Measurements from ENCODE around the gene ZNF469. TPM values are rescaled to one million over a fixed set of nuclear protein-coding genes. Genes with fewer than 3 reads are reported as not detected.

Gene ZNF469
- total and polyA plus RNA-seq, 9 of the 15 experiments (the other 6 are each of a cell fraction or from before 2014, with no cell fraction given): 0.01 to 0.04 TPM; not detected in 7

DNA sequence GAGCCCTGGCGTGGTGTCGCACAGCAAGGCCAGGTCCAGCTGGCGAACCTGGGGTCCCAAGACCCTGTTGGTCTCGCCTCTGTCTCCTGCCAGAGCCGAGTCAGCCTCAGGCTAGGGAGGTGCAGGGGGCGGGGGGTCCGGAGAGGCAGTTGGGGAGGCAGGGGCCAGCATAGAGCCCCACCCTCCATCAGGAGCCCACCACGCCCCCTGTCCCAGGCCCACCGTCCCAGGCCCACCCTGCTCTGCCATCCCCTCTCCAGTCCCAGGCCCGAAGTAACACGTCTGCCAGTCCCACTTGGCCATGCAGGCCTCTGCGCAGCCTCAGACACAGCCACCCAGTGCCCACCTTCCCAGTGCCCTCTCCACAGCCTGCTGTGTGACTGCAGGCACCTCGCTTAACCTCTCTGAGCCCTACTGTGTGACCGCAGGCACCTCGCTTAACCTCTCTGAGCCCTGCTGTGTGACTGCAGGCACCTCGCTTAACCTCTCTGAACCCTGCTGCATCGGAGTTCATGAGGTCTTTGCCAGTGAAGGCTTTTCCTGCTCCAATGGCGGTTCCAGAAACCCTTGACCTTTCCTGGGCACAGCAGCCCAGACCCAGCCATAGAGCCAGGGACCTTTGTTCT, 29.3 kb downstream of the ZNF469 start (continued):
- TF ChIP-seq HES1 (IDR thresholded peaks at IDR 0.05; ENCODE audit: low read depth): no peak
- TF ChIP-seq EGR1 (conservative IDR thresholded peaks at IDR 0.05): no peak
- no peak for TF ChIP-seq ZFP30 (CRISPR knock-in tag; IDR thresholded peaks at IDR 0.05; ENCODE audit: borderline replicate concordance)
- no peak for TF ChIP-seq ZNF224 (CRISPR knock-in tag; IDR thresholded peaks at IDR 0.05)
- no peak for TF ChIP-seq XRCC4 (IDR thresholded peaks at IDR 0.05; ENCODE audit: extremely low read depth, insufficient read depth, insufficient read length)
- TF ChIP-seq MAFG (tag; conservative IDR thresholded peaks at IDR 0.05): no peak
- no peak for TF ChIP-seq ZNF408 (CRISPR knock-in tag; IDR thresholded peaks at IDR 0.05; ENCODE audit: low read depth)
- TF ChIP-seq, protein P1, sequence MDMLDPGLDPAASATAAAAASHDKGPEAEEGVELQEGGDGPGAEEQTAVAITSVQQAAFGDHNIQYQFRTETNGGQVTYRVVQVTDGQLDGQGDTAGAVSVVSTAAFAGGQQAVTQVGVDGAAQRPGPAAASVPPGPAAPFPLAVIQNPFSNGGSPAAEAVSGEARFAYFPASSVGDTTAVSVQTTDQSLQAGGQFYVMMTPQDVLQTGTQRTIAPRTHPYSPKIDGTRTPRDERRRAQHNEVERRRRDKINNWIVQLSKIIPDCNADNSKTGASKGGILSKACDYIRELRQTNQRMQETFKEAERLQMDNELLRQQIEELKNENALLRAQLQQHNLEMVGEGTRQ (CRISPR knock-in tag; IDR thresholded peaks at IDR 0.05): no peak
- TF ChIP-seq ZNF584 (CRISPR knock-in tag; IDR thresholded peaks at IDR 0.05; ENCODE audit: low read depth): no peak
- peak; percentile 90 for TF ChIP-seq ADNP (tag; IDR thresholded peaks at IDR 0.05)
- peak; percentile 79 for TF ChIP-seq HDAC2 (IDR thresholded peaks at IDR 0.05)
- TF ChIP-seq E4F1 (CRISPR knock-in tag; IDR thresholded peaks at IDR 0.05; ENCODE audit: borderline replicate concordance): no peak
- no peak for TF ChIP-seq JUN (IDR thresholded peaks at IDR 0.05; ENCODE audit: borderline replicate concordance, low read depth, low read length)
- TF ChIP-seq JUN (CRISPR knock-in tag; IDR thresholded peaks at IDR 0.05; ENCODE audit: borderline replicate concordance): no peak
- TF ChIP-seq AFF1 (IDR thresholded peaks at IDR 0.05; ENCODE audit: low read depth in 1 of 2, partially characterized antibody in 2 of 2): peak in 1 of 2 experiments; percentile 92
- no peak for TF ChIP-seq E2F3 (CRISPR knock-in tag; IDR thresholded peaks at IDR 0.05)
- peak; percentile 79 to 89 for TF ChIP-seq KDM1A (IDR thresholded peaks at IDR 0.05)
- TF ChIP-seq GATA2 (CRISPR knock-in tag; IDR thresholded peaks at IDR 0.05): no peak
- no peak for TF ChIP-seq MLX (CRISPR knock-in tag; conservative IDR thresholded peaks at IDR 0.05)
- no peak for TF ChIP-seq HMGN3 (IDR thresholded peaks at IDR 0.05; ENCODE audit: borderline replicate concordance, extremely low read depth, insufficient read length, low read depth, low read length)

All from K562 (cell line).